GM21619 (cell line): ENCODE results near the gene ZNF670.
A peak's percentile ranks its signal among the peaks of the same experiment; 100 is the strongest.
"Not testable (repeated sequence)": the region's sequence is repeated elsewhere in the genome, so short reads cannot be mapped to it uniquely, and the experiment has no call there.

Experiments
- ATAC-seq: cut with Tn5 transposase; IDR thresholded peaks from one replicate; pipeline ENCODE4 v1.9.1; 2021; ENCODE audit not compliant: unreplicated experiment

ZNF670 gene

DNA sequence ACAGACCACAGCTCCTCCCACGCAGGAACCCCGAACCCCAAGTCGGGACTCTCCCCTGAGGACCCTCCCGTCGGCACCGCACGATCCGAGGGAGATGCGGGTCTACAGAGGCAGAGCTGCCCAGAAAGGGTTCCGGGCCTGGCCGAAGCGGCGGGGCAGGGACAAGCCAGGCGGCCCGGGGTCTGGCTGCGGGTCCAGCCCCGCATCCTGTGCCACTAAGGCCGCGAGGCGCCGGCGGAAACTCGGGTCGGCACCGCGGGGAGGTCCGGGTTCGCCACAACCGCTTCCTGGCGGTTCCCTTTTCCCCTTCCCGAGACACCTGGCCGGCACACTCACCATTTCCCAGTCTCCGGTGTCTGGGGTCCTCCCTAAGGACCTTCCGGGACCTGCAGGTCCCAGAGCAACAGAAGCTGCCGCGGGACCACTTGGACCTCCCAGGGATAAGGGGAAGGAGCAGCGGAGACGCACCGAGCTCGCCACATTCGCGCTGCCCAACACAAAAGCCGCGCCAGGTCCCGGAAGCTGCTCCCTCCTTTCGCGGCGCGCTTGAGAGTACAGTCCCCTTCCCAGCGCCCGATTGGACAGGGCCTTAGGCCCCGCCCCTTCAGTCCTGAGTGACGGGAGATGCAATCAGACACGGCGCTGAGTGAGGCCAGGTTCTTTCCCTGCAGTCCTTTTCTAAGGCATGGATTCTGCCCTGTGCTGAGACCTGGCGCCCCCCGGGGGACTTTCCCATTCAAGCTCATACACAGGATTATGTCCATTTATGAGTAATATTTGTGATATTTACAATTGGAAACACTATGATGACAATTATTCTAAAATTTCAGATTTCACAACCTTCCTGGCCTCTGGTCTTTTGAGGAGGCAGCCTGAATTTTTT lies at the start of gene ZNF670:
TSS of gene ZNF670 (minus strand) at position 554 of the 883 bp plus-strand sequence. CDS start at position 339, 215 bp downstream.
- ATAC-seq, result peak; percentile 99

- ATAC-seq, result not testable (repeated sequence)
Measured at GRCh38 chr1:247127519-247128282, 49.1 kb upstream of the ZNF670 start.

GRCh38 chr1:247126601-247127000 lies 48.0 kb upstream of the ZNF670 start:
- peak; percentile 62 for ATAC-seq

DNA sequence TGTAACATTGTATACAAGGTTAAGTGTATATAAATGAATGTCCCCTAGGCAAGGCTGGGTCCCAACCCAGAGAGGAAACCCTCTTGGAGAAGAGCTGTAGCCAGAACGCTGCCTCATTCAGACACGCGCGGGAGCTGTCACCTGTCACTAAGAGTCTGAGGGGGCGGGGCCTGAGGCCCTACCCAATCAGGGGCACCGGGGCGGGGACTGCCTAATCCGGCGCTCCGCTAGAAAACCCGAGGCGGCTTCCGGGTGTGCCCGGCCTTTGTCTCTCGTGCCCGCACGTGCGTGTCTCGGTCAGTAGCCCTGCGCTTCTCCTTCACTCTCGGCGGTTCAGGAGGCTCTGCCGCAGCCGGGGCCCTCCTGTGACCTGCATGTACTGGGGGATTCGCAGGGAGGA lies 47.6 kb upstream of the ZNF670 start:
- peak; percentile 99 for ATAC-seq

DNA sequence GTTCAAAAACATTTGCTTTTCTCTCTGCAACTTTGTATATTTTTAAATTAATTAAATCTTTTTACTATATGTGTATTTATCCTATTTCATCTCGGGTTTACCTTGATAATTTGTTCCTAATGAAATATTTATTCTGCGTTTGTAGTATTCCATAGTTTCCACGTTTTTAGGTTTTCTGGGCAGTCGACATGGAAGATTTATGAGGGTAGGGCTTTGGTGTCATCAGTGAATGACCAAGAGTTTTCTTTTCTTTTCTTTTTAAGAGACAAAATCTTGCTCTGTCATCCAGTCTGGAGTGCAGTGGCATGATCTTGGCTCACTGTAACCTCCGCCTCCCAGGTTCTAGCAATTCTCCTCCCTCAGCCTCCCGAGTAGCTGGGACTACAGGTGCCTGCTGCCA lies 42.8 kb upstream of the ZNF670 start:
- no peak for ATAC-seq

GRCh38 chr1:247120408-247120668 lies 41.7 kb upstream of the ZNF670 start:
- ATAC-seq, result not testable (repeated sequence)

DNA sequence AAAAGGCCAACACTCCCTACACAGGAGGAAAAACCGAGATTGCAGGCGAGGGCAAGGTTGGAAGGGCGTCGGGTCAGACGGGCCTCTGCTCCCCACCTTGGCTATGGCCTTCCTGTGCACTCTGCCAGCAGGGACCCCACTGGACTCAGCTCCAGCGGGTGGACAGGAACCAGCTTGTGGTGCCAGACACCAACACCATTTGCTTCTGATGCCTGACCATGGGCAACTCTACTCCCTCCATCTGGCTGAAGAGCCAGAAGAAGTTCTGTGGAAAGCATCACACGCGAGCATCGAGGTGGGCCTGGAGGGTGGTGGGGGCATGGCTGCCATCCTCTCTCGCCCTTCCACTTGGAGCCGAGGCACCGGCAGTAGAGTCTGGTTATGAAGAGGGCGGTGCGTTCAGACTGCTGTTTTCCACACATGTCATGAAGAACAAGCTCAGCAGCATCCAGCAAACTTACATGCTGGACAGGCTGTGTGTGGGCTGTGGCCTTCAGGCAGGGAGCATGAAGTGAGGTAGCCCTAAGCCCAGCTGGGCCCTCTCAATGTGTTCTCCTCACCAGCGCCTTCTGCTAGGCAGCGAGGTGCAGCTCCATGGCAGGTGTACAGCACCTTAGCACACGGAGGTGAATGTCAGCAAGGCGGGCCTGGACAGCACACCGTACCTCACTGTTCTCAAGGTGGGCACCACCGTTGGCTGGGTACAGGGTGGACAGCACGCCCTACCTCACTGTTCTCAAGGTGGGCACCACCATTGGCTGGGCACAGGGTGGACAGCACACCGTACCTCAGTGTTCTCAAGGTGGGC lies 41.2 kb upstream of the ZNF670 start:
- ATAC-seq, result no peak

GRCh38 chr1:247118946-247119446 lies 40.4 kb upstream of the ZNF670 start:
- no peak for ATAC-seq

DNA sequence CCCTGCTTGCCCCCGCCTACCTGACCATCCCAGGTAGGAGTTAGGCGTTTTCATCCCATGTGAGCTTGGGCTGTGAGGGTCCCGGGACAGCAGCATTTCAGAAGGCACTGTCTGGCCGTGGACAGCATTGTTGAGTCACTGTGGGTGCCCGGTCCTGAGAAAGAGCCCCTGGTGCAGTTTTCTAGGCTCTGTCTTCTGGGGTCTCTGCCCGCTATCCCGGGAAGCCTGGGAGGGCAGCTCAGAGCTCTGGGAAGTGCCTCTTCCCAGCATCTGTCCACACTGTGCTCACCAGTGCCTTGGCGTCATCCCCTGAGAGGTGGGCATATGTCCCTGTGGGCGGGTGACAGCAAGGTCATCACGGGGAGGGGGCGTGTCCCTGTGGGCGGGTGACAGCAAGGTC lies 36.9 kb upstream of the ZNF670 start:
- ATAC-seq, result no peak

- ATAC-seq, result no peak
Measured at GRCh38 chr1:247115141-247115510, 36.5 kb upstream of the ZNF670 start.

DNA sequence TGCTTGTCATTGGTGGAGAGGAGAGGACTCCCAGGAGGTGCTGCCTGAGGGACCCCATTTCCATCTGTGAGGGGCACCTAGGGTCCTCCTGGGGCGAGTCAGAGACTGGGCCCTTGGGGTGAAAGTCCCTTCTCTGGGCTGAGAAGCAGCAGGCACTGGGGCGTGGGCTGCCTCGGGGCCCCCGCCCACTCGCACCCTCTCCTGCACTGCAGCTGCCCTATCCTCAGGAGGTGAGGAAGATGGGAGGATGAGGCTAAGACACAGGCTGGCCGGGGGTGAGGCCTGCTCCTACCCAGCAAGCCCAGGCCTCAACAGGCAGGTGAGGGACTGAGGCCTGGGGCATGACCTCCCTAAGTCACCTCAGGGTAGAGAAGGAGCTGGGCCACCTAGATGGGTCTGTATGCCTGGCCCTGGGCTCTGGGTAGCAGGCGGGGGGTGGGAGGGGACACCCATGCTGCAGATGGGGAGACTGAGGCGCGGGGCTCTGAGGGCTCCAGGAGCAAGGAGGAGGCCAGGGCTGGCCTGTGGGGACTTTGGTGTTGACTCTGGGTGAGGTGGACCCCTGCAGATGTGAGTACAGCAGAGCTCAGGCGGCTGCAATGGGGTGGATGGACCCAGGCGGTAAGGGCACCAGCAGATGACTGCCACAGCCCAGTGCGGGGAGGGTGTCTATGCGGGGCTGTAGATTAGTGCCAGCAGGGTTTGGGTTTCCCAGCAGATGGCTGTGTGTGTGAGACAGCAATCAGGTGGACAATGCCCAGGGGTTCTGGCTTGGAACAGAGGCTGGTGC lies 35.9 kb upstream of the ZNF670 start:
- ATAC-seq, result no peak

DNA sequence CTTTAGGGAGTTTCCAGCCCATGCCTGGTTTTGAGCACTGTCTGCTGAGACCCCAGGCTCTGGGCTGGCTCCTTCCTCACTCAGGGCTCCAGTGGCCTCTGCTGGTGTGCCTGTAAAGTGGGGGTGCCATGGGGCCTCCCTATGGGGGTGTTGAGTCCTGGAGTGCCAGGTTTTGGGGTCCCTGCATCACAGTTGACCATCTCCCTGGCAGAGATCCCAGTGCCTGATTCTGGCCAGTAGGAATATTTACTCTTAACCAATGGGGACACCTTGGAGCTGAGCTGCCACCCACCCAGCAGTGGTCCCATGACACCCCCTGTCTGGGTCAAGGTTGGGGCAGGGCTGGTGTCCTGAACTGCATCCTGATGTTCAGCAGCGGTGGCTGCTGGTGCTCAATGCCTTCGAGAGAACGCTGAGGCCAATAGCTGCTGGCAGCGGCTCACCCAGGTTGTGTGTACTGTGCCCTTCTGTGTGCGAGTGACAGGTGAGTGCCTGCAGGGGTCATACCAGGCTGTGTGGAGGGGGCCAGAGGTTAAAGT lies 35.2 kb upstream of the ZNF670 start:
- ATAC-seq, result no peak

DNA sequence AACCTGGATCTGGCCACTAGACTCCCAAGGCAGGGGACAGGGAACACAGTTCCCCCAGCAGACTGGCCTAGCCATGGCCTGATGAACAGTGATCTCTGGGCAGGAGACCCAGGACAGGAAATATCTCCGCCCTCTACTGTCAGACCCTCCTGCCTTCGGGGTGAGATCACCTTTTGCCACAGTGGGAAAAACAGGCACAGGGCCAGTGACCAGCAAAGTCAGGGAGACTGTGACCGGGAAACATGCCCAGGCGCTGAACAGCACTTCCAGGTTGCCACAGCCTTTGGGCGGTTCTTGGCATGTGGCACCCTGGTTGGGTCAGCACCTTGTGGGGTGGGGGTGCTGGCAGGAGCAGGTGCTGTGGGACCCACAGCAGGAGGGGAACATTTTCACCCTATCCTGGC lies 34.5 kb upstream of the ZNF670 start:
- ATAC-seq, result no peak

DNA sequence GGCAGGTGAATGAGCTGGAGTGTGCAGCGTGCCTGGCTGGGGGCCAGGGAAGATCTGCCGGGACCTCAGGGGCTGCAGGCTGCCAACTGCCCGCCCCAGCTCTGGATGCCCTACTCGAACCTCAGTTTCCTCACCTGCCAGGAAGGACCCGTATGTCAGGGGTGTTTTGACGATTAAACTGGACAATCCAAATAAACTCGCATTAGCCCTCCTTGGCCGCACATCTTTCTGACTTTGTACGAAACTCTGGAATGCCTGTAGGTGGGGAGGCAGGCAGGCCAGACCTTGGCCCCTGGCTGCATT lies 33.8 kb upstream of the ZNF670 start:
- no peak for ATAC-seq

- ATAC-seq, result no peak
Measured at GRCh38 chr1:247111700-247112478, 33.3 kb upstream of the ZNF670 start.

DNA sequence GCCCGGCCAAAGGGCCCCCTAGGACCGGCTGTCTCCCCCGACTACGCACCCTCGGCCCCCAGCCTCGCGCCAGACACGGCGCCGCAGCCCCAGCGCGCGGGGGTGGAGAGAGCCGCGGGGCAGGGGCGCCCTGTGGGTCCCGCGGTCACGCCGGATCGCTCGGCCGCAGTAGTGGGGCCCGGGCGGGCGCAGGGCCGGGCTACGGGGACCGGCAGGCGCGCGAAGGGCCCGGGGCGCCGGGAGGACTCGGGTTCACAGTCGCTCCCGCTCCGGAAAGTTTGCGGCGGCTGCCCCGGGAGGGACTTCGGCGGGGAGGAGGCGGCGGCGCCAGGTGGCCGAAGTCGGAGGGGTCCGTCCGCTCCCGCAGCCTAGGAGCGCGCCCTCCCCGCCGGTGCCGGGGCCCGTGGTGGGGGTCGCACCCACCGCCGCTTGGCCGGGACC lies 32.7 kb upstream of the ZNF670 start:
- ATAC-seq, result no peak

- ATAC-seq, result no peak
Measured at GRCh38 chr1:247110627-247111258, 32.1 kb upstream of the ZNF670 start.

DNA sequence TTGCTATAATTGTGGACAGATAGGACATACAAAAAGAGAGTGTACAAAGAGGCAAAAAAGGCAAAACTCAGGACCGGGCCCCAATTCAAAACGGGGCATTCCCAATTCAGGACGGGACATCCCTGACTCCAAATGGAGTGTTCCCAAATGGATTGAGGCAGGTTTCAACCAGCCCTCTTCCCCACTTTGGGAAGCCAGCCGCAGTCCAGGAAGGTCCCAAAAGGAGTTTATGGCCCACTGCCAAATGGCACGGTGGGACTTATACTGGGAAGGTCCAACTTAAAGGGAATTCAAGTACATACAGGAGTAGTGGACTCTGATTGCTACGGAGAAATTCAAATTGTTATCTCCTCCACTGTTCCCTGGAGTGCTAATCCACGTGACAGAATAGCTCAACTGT lies 29.1 kb upstream of the ZNF670 start:
- no peak for ATAC-seq

DNA sequence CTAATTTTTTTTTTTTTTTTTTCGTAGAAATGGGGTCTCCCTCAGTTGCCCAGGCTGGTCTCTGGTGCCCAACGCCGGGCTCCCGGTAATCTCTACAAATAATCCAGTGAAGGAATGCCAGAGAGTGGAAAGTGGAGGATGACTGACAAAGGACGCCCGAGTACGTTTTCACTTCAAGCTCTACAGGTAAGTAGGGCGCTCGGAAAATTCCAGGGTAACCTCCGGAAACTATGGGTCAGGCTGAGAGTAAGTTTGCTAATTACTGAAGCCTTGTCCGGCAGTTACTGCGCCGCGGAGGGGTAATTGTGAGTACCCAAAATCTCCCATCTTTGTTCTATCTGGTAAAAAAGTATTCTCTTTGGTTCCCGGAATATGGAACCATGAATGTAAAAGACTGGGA lies 27.4 kb upstream of the ZNF670 start:
- ATAC-seq, result no peak
